Measurements from ENCODE around the gene PPP4R2.

The PPP4R2 gene

DNA sequence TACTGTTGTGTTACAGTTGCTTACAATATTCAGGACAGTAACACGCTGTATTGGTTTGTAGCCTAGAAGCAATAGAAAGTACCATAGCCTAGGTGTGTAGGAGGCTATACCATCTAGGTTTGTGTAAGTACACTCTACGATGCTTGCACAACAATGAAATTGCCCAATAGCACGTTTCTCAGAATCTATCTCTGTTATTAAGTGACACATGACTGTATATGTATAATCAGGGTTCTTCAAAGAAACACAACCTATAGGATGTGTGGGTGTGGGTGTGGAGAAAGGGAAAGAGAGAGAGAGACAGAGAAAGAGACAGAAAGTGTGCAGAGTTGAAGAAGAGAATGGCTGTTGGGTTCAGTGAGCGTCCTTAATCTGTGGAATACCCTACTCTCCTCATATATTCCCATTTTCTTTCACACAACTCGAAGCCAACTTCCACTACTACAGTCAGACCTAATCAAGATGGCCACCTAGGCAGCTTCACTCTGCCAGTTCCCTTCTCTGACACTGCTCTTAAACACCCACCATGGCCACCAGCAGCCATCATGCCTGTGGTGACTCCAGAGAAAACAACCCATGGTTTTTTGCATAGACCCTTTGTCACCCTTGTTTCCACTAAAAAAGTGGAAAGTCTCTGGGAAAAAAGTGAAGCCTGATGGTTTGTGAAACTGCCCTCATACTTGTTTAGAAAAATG is 5.8 kb upstream of the PPP4R2 start:
- no peak overlapping the region for H3K9ac ChIP-seq (ENCODE audit: low read length)

DNA sequence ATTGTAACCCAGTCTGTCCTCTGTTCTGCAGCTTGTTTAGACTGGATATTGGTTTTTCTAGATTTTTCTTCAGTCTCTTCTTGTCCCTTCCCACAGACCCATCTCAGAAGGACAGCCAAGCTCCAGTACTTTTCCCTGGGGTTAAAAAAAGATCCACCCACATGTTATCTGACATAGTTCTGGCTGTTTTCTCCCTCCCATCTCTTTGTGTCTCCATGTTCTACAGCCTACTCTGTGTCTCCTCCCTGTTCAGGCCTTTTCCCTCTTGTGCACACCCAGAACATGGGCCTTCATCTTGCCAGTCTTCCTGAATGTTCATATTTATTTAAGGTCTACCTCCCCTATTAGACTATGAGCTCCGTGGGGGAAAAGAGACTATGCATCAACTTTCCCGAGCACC is 5.1 kb upstream of the PPP4R2 start:
- no peak for DNase-seq
- Histone ChIP-seq H3K4me1 (ENCODE audit: control insufficient read depth in 1 of 2, insufficient read depth in 2 of 2, low read length in 2 of 2) (peaks cover 4 to 6% of the 10 kb centered on the region in 2 experiments), H3K4me2 (ENCODE audit: low read length) (no peak overlapping the region), H3K4ac (ENCODE audit: low read depth, low read length) (no peak overlapping the region), H3K18ac (ENCODE audit: low read length) (no peak overlapping the region), H3K9me3 (ENCODE audit: insufficient read depth, low read depth, low read length) (no peaks in the 10 kb centered on the region), H3K27me3 (ENCODE audit: insufficient read depth, low read length) (no peaks in the 10 kb centered on the region), H3K36me3 (ENCODE audit: control insufficient read depth in 1 of 2, insufficient read depth in 2 of 2, low read length in 2 of 2) (no peaks in the 10 kb centered on the region), H2AK5ac (ENCODE audit: low read length) (no peak overlapping the region), H3K79me2 (ENCODE audit: control insufficient read depth, insufficient read depth, low read length, poor library complexity) (peaks cover 4% of the 10 kb centered on the region), H4K8ac (ENCODE audit: low read depth, low read length) (no peak overlapping the region), H3K9ac (ENCODE audit: low read length) (no peak overlapping the region), H4K12ac (ENCODE audit: low read depth, low read length) (no peak overlapping the region), H3K79me1 (ENCODE audit: low read length) (peaks cover 4% of the 10 kb centered on the region), H3K23ac (ENCODE audit: low read length) (no peak overlapping the region), H3K4me3 (ENCODE audit: low read depth, low read length) (no peak overlapping the region), H2AFZ (ENCODE audit: insufficient read depth, low read length, poor library complexity) (no peak overlapping the region), H4K91ac (ENCODE audit: low read depth, low read length) (no peak overlapping the region), H3K27ac (ENCODE audit: low read depth, low read length) (no peak overlapping the region), H3K14ac (ENCODE audit: low read length) (no peak overlapping the region), H2BK5ac (ENCODE audit: low read depth, low read length, poor library complexity) (no peak overlapping the region), H2BK12ac (ENCODE audit: low read length) (no peak overlapping the region), H2BK120ac (ENCODE audit: insufficient read depth, low read length, poor library complexity) (no peak overlapping the region)
- no CpG with 5 or more reads among the region's 2 CpGs for WGBS (ENCODE audit: extremely low coverage, insufficient coverage, insufficient read length)

More for the DNA sequence above, 5.8 kb upstream of the PPP4R2 start:
- H2AFZ ChIP-seq (ENCODE audit: insufficient read depth, low read length, poor library complexity): no peak overlapping the region
- no peak overlapping the region for H2BK12ac ChIP-seq (ENCODE audit: low read length)
- no peak overlapping the region for H2BK5ac ChIP-seq (ENCODE audit: low read depth, low read length, poor library complexity)
- no peak overlapping the region for H2AK5ac ChIP-seq (ENCODE audit: low read length)
- no peak overlapping the region for H3K14ac ChIP-seq (ENCODE audit: low read length)
- H3K27me3 ChIP-seq (ENCODE audit: insufficient read depth, low read length): no peaks in the 10 kb centered on the region
- no peak overlapping the region for H4K12ac ChIP-seq (ENCODE audit: low read depth, low read length)
- DNase-seq: no peak
- no peaks in the 10 kb centered on the region for H3K79me2 ChIP-seq (ENCODE audit: control insufficient read depth, insufficient read depth, low read length, poor library complexity)
- no peak overlapping the region for H3K18ac ChIP-seq (ENCODE audit: low read length)
- no peak overlapping the region for H3K4me3 ChIP-seq (ENCODE audit: low read depth, low read length)
- no peaks in the 10 kb centered on the region for H3K79me1 ChIP-seq (ENCODE audit: low read length)
- peaks cover 0 to 2% of the 10 kb centered on the region in 2 experiments for H3K4me1 ChIP-seq (ENCODE audit: control insufficient read depth in 1 of 2, insufficient read depth in 2 of 2, low read length in 2 of 2)
- H4K91ac ChIP-seq (ENCODE audit: low read depth, low read length): no peak overlapping the region
- H3K9me3 ChIP-seq (ENCODE audit: insufficient read depth, low read depth, low read length): no peaks in the 10 kb centered on the region
- H3K23ac ChIP-seq (ENCODE audit: low read length): no peak overlapping the region
- WGBS (ENCODE audit: extremely low coverage, insufficient coverage, insufficient read length): no CpG with 5 or more reads among the region's 5 CpGs
- H3K27ac ChIP-seq (ENCODE audit: low read depth, low read length): no peak overlapping the region
- H3K4me2 ChIP-seq (ENCODE audit: low read length): no peak overlapping the region
- no peak overlapping the region for H2BK120ac ChIP-seq (ENCODE audit: insufficient read depth, low read length, poor library complexity)
- H4K8ac ChIP-seq (ENCODE audit: low read depth, low read length): no peak overlapping the region
- H3K36me3 ChIP-seq (ENCODE audit: control insufficient read depth in 1 of 2, insufficient read depth in 2 of 2, low read length in 2 of 2): no peaks in the 10 kb centered on the region
- H3K4ac ChIP-seq (ENCODE audit: low read depth, low read length): no peak overlapping the region

DNA sequence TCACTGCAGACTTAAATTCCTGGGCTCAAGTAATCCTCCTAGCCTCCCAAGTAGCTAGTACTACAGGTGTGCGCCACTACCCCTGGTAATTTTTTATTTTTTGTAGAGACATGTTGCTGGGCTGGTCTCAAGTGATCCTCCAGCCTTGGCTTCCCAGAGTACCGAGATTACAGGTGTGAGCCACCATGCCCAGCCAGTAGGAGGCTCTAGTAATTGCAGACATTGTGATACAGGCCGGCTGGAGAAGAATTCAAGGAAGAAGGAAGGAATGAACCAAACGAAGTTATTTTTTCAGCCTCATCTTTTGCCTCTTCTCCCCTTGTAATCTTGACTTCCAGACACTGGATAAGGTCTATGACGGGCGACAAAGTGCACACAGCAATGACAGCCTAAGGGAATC is 3.2 kb upstream of the PPP4R2 start:
- H3K23ac ChIP-seq (ENCODE audit: low read length): no peak overlapping the region
- peaks cover 11% of the 10 kb centered on the region for H3K79me2 ChIP-seq (ENCODE audit: control insufficient read depth, insufficient read depth, low read length, poor library complexity)
- no peak overlapping the region for H3K18ac ChIP-seq (ENCODE audit: low read length)
- no peak overlapping the region for H3K9ac ChIP-seq (ENCODE audit: low read length)
- no CpG with 5 or more reads among the region's 6 CpGs for WGBS (ENCODE audit: extremely low coverage, insufficient coverage, insufficient read length)
- no peak overlapping the region for H4K12ac ChIP-seq (ENCODE audit: low read depth, low read length)
- no peak overlapping the region for H2BK5ac ChIP-seq (ENCODE audit: low read depth, low read length, poor library complexity)
- peaks cover 13% of the 10 kb centered on the region for H3K79me1 ChIP-seq (ENCODE audit: low read length)
- H2BK120ac ChIP-seq (ENCODE audit: insufficient read depth, low read length, poor library complexity): no peak overlapping the region
- no peak overlapping the region for H4K8ac ChIP-seq (ENCODE audit: low read depth, low read length)
- H3K14ac ChIP-seq (ENCODE audit: low read length): no peak overlapping the region
- no peaks in the 10 kb centered on the region for H3K27me3 ChIP-seq (ENCODE audit: insufficient read depth, low read length)
- H3K27ac ChIP-seq (ENCODE audit: low read depth, low read length): no peak overlapping the region
- no peak overlapping the region for H3K4ac ChIP-seq (ENCODE audit: low read depth, low read length)
- no peak overlapping the region for H3K4me3 ChIP-seq (ENCODE audit: low read depth, low read length)
- no peak overlapping the region for H2AFZ ChIP-seq (ENCODE audit: insufficient read depth, low read length, poor library complexity)
- no peak overlapping the region for H2BK12ac ChIP-seq (ENCODE audit: low read length)
- H2AK5ac ChIP-seq (ENCODE audit: low read length): no peak overlapping the region
- H3K4me1 ChIP-seq (ENCODE audit: control insufficient read depth in 1 of 2, insufficient read depth in 2 of 2, low read length in 2 of 2): peaks cover 4 to 6% of the 10 kb centered on the region in 2 experiments
- no peak overlapping the region for H3K4me2 ChIP-seq (ENCODE audit: low read length)
- DNase-seq: peak; percentile 45 to 60
- no peaks in the 10 kb centered on the region for H3K36me3 ChIP-seq (ENCODE audit: control insufficient read depth in 1 of 2, insufficient read depth in 2 of 2, low read length in 2 of 2)
- no peaks in the 10 kb centered on the region for H3K9me3 ChIP-seq (ENCODE audit: insufficient read depth, low read depth, low read length)
- no peak overlapping the region for H4K91ac ChIP-seq (ENCODE audit: low read depth, low read length)

DNA sequence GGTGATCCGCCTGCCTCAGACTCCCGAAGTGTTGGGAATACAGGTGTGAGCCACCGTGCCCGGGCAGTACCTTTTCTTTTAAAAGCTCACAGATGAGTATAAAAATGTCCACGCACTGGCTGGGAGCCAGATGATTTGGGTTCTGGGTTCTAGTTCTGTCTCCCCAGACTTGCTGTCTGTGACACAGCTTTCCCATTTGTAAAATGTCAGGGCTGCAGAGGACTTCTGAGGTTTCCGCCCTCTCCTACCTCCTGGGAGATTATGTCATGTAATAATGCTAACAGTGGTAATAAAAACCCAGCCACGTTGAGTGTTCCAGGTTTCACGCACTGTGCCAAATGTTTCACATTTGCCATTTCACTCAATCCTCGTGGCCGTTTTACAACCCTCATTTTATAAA is 1.3 kb upstream of the PPP4R2 start:
- H3K14ac ChIP-seq (ENCODE audit: low read length): no peak overlapping the region
- no peak overlapping the region for H3K27ac ChIP-seq (ENCODE audit: low read depth, low read length)
- no peak overlapping the region for H3K9ac ChIP-seq (ENCODE audit: low read length)
- H3K18ac ChIP-seq (ENCODE audit: low read length): no peak overlapping the region
- no peak overlapping the region for H2BK12ac ChIP-seq (ENCODE audit: low read length)
- no peak overlapping the region for H3K23ac ChIP-seq (ENCODE audit: low read length)
- no peak overlapping the region for H3K4ac ChIP-seq (ENCODE audit: low read depth, low read length)
- no peak overlapping the region for H2BK5ac ChIP-seq (ENCODE audit: low read depth, low read length, poor library complexity)
- no peak overlapping the region for H4K12ac ChIP-seq (ENCODE audit: low read depth, low read length)
- H3K36me3 ChIP-seq (ENCODE audit: control insufficient read depth in 1 of 2, insufficient read depth in 2 of 2, low read length in 2 of 2): peaks cover 0 to 3% of the 10 kb centered on the region in 2 experiments
- H3K79me1 ChIP-seq (ENCODE audit: low read length): peaks cover 13% of the 10 kb centered on the region
- no peak overlapping the region for H4K8ac ChIP-seq (ENCODE audit: low read depth, low read length)
- H3K9me3 ChIP-seq (ENCODE audit: insufficient read depth, low read depth, low read length): no peaks in the 10 kb centered on the region
- H2AFZ ChIP-seq (ENCODE audit: insufficient read depth, low read length, poor library complexity): no peak overlapping the region
- H2AK5ac ChIP-seq (ENCODE audit: low read length): no peak overlapping the region
- H3K27me3 ChIP-seq (ENCODE audit: insufficient read depth, low read length): no peaks in the 10 kb centered on the region
- WGBS (ENCODE audit: extremely low coverage, insufficient coverage, insufficient read length): no CpG with 5 or more reads among the region's 10 CpGs
- no peak for DNase-seq
- H3K4me1 ChIP-seq (ENCODE audit: control insufficient read depth in 1 of 2, insufficient read depth in 2 of 2, low read length in 2 of 2): peaks cover 4 to 9% of the 10 kb centered on the region in 2 experiments
- H3K4me3 ChIP-seq (ENCODE audit: low read depth, low read length): no peak overlapping the region
- H3K4me2 ChIP-seq (ENCODE audit: low read length): no peak overlapping the region
- peaks cover 11% of the 10 kb centered on the region for H3K79me2 ChIP-seq (ENCODE audit: control insufficient read depth, insufficient read depth, low read length, poor library complexity)
- H2BK120ac ChIP-seq (ENCODE audit: insufficient read depth, low read length, poor library complexity): no peak overlapping the region
- H4K91ac ChIP-seq (ENCODE audit: low read depth, low read length): no peak overlapping the region

All from trophoblast cell (in vitro differentiated cells and primary cell).